ENCODE results near the gene RLN2.
"Not testable (repeated sequence)": the region's sequence is repeated elsewhere in the genome, so short reads cannot be mapped to it uniquely, and the experiment has no call there.

RLN2 gene

DNA sequence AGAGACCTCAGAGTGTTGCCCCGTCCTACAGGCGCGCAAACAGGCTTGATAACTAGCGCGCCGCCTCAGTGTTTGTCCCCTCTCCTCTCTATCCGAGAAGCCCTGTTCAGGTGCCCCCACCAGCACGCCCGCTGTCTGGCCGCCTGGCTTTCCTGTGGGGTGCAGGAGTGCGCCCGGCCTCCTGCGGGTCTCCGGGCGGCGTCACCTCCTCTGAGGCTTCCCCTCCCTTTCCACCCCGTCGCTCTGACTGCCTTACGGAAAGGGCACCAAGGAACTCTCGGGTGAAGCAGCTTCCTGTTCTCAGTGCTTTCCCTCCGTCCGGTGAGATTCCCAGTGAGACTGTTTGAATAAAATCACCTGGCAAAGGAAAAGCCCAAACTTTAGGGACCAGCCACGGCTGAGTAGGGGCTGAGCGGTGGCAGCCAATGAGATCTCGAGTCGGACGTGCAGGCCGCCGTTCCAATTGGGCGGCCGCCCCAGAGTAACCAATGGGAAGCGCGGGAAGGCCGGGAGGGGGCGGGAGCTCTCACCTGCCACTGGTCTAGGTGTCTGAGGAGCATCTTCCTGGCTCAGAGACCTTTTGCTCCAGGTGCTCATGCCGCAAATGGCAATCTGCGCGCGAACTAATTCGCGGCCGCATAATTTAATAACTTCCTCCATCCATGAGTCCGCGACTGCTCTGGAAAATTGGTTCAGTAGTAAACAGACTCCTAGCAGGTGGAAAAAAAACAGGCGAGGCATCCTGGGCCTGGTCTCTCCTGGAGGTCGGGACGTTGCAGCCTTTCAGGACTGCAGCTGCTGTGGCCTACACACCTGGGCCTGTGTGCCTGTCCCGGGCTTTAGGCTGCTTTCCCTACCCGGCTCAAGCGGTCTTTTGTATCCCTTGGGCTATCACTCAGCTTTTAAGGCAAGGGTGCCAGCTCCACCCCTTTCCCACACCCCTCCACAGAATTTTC is at the start of gene RLN2:
TSS of gene RLN2 (minus strand) at position 877 of the 956 bp plus-strand sequence. CDS start at position 741, 136 bp downstream.
- not testable (repeated sequence) for DNase-seq (ENCODE audit: low read depth)

DNA sequence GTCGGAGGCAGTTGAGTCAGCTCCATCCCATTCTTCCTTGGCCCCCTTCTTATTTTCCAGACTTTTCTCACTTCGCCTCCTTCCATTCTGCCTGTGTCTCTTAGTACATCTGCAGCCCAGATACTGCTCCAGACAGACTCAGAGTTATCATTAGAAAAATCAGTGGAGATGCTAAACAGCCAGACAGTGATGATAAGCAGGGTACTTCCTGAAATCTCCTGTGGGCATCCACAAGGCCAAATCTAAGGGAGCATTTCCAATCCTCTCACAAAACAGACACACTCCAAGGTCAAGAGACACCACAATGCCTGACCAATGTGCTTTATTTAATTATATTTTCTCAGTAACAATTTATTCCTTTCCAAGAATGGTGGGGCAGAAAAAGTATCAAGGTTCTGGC is 49.7 kb upstream of the RLN2 start:
- DNase-seq (ENCODE audit: low read depth): no peak

DNA sequence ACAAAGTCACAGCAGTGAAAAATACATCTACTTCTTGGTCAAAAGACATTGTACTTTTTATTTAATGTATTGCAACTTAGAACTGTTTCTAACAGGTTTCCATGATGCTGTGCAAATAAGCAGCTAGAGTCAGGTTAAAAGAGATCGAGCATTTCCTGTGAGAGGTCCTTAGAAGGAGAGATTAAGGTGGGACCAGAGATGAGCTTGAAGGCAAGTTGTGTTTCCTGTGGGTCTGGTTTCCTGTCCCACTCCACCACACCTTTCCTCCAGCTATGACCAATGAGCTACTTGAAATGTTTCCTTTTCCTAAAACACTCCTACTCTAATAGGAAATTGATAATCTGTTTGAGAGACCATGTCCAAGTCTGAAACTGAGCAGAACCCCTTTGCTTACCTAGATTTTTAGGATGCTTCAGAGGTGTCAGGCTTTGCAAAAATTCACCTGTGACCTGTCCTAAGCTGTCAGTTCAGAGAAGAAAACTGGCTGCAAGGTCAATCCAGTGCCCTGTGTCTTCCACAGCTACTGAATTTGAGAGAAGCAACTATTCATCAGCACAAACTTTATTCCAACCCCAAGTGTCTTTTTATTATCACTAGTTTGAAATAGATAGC is 48.2 kb upstream of the RLN2 start:
- DNase-seq (ENCODE audit: low read depth): no peak

GRCh38 chr9:5338992-5339981 is 34.8 kb upstream of the RLN2 start, which contains the start of gene RLN1:
RLN1 (minus strand) TSS chr9:5339876; CDS start chr9:5339746, 130 bp downstream.
- DNase-seq (ENCODE audit: low read depth): not testable (repeated sequence)

DNA sequence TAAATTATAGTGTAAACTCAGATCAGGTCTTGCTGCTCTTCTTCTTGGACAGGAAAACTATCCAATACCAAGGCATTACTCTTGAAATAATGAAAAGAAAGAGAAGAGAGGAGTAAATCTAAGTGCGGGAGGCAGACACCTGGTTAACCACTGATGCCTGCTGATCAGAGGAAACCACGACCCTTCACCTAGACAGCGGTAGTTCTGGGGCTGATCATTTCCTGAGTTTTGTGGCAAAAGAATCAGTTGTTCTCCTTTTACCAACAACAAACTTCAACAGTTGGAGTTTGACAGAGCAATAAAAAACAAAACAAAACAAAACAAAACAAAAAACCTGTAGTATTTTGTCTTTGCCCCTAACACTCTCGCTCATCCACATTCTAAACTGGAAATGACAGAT is 32.2 kb upstream of the RLN2 start:
- DNase-seq (ENCODE audit: low read depth): no peak

GRCh38 chr9:5331276-5331675 is 26.8 kb upstream of the RLN2 start:
- not testable (repeated sequence) for DNase-seq (ENCODE audit: low read depth)

- no peak for DNase-seq (ENCODE audit: low read depth)
Observed at GRCh38 chr9:5326893-5327548, 22.5 kb upstream of the RLN2 start.

- no peak for DNase-seq (ENCODE audit: low read depth)
Observed at GRCh38 chr9:5326187-5326586, 21.7 kb upstream of the RLN2 start.

GRCh38 chr9:5321601-5322000 is 17.1 kb upstream of the RLN2 start:
- not testable (repeated sequence) for DNase-seq (ENCODE audit: low read depth)

GRCh38 chr9:5321058-5321457 is 16.5 kb upstream of the RLN2 start:
- DNase-seq (ENCODE audit: low read depth): no peak

DNA sequence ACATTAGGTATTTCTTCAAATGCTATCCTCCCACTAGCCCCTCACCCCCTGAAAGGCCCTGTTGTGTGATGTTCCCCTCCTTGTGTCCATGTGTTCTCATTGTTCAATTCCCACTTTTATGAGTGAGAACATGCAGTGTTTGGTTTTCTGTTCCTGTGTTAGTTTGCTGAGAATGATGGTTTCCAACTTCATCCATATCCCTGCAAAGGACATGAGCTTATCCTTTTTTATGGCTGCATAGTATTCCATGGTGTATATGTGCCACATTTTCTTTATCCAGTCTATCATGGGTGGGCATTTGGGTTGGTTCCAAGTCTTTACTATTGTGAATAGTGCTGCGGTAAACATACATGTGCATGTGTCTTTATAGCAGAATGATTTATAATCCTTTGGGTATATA is 11.9 kb upstream of the RLN2 start:
- DNase-seq (ENCODE audit: low read depth): not testable (repeated sequence)

DNA sequence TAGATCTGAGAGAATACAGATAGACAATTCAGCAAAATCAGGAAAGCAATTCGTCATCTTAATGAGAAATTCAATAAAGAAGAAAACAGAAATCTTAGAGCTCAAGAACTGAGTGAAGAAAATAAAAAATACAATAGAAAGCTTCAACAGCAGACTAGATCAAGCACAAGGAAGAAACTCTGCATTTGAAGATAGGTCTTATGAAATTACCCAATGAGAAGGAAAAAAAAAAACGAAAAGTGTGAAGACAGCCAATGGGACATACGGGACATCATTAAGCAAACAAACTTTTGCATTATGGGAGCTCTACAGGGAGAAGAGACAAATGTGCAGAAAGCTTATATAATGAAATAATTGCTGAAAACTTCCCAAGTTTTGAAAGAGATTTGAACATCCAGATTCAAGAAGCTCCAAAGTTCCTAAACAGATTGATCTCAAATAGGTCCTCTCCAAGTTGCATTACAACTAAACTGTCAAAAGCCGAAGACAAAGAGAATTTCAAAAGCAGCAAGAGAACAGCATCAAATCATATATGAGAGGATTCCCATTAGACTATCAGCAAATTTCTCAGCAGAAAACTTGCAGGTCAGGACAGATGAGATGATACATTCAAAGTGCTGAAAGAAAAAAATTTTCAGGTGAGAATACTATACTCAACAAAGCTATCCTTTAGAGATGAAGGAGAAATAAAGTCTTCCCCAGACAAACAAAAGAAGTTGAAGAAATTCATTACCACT is 10.8 kb upstream of the RLN2 start:
- no peak for DNase-seq (ENCODE audit: low read depth)

- DNase-seq (ENCODE audit: low read depth): no peak
Observed at GRCh38 chr9:5310851-5311250, 6.3 kb upstream of the RLN2 start.

DNA sequence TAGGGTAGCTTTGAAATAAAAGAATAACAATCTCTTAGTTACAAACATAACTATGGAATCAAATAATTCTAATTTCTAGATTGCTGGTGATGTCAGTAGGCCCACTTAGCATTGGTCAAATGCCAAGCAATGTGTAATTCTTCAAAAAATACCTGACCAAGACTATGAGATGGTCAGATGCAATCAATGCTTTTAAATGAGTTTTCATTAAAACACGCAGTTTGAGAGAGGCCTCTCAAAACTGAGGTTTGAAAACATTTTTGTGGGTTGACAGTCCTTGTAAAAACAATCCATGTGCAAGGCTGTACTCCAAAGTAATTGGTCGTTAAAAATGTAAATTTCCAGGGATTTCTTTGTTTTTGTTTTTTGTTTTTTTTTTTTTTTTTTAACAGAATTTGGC is 1.2 kb upstream of the RLN2 start:
- DNase-seq (ENCODE audit: low read depth): no peak

DNA sequence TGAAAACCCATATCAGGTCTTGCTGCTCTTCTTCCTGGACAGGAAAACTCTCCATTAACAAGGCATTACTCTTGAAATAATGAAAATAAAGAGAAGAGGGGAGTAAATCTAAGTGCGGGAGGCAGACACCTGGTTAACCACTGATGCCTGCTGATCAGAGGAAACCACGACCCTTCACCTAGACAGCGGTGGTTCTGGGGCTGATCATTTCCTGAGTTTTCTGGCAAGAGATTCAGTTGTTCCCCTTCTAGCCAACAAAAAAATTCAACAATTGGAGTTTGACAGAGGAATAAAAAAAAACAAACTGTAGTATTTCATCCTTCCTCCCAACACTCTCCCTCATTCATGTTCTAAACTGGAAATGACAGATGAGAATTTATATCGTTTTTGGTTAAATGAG is 3.0 kb downstream of the RLN2 start:
- DNase-seq (ENCODE audit: low read depth): no peak

GRCh38 chr9:5292141-5292540 is 12.4 kb downstream of the RLN2 start:
- DNase-seq (ENCODE audit: low read depth): no peak

DNA sequence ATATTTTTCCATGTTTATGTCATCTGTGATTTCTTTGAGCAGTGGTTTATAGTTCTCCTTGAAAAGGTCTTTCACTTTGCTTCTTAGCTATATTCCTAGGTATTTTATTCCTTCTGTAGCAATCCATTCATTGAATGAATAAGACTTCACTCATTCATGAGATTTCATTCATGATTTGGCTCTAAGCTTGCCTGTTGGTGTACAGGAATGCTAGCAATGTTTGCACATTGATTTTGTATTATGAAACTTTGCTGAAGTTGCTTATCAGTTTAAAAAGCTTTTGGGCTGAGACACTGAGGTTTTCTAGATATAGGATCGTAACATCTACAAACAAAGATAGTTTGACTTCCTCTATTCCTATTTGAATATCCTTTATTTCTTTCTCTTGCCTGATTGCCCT is 15.9 kb downstream of the RLN2 start:
- no peak for DNase-seq (ENCODE audit: low read depth)

DNA sequence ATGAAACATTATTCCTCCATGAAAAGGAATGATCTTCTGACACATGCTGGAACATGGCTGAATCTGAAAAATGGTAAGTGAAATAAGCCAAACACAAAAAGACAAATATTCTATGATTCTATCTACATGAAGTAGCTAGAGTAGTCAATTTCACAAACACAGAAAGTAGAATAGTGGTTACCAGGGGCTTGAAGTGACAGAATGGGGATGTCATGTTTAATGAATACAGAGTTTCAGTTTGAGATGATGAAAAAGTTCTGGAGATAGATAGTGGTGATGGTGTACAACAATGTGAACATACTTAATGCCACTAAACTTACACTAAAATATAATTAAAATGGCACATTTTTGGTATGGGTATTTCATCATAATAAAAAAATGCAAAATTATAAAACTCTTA is 18.3 kb downstream of the RLN2 start:
- no peak for DNase-seq (ENCODE audit: low read depth)

GRCh38 chr9:5278486-5278885 is 26.0 kb downstream of the RLN2 start:
- DNase-seq (ENCODE audit: low read depth): no peak

DNA sequence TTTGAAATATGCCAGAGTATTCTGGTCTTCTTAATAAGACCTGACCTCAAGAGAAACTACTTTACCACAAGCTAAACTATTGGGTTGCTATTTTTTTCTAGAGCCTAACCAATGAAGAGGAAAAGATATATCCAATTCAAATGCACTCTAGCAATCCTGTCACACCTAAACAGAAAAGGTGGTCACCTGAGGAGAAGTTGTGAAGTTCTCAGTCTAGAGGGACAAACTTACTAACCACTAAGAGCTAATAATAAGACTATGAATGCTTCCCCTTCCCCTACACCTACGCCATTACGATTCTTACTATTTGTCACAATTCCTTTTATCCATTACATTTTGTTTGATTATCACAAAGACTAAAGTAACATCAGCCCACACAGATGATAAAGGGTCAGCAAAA is 29.7 kb downstream of the RLN2 start:
- DNase-seq (ENCODE audit: low read depth): no peak

- peak; percentile 59 for DNase-seq (ENCODE audit: low read depth)
Observed at GRCh38 chr9:5269249-5269715, 35.2 kb downstream of the RLN2 start.

All from HS-27A (cell line).